ENCODE measurements around the gene CRADD. TPM values are rescaled to one million over a fixed set of nuclear protein-coding genes. Genes with fewer than 3 reads are reported as not detected.

Gene CRADD
- total RNA-seq, 1 experiment from 2014 or later, result 7.6 TPM

GRCh38 chr12:93756288-93756687, 79.1 kb downstream of the CRADD start:
- DNase-seq, result no peak
- Histone ChIP-seq H3K18ac (ENCODE audit: insufficient read length, low read depth, low read length) (no peak overlapping the region), H4K91ac (ENCODE audit: insufficient read length, low read depth, low read length) (no peak overlapping the region), H4K20me1 (ENCODE audit: control insufficient read depth, insufficient read depth, insufficient read length) (no peaks in the 10 kb centered on the region), H3K27ac (ENCODE audit: insufficient read length, low read depth, low read length) (no peak overlapping the region), H3K79me2 (ENCODE audit: insufficient read depth, low read length) (no peaks in the 10 kb centered on the region), H2BK120ac (ENCODE audit: low read depth, low read length, poor library complexity, severe bottlenecking) (no peak overlapping the region), H2BK12ac (ENCODE audit: insufficient read length, low read depth, low read length) (no peak overlapping the region), H2BK20ac (ENCODE audit: low read depth, low read length, poor library complexity, severe bottlenecking) (no peak overlapping the region), H3K9ac (ENCODE audit: extremely low read depth, insufficient read length, low read length) (no peak overlapping the region), H2AFZ (ENCODE audit: low read length) (no peak overlapping the region), H2AK5ac (ENCODE audit: insufficient read length, low read length) (no peak overlapping the region), H3T11ph (ENCODE audit: low read length) (no peak overlapping the region), H3K23me2 (ENCODE audit: insufficient read length, low read depth, low read length, poor library complexity, severe bottlenecking) (no peaks in the 10 kb centered on the region), H3K4me1 (ENCODE audit: insufficient read depth, low read length) (no peaks in the 10 kb centered on the region), H2BK5ac (ENCODE audit: insufficient read length, low read length) (no peak overlapping the region), H3K56ac (ENCODE audit: insufficient read length, low read depth, low read length) (no peak overlapping the region), H3K9me3 (ENCODE audit: control insufficient read depth, low read depth, low read length) (peaks cover 6% of the 10 kb centered on the region), H3K27me3 (ENCODE audit: insufficient read depth, low read length) (no peaks in the 10 kb centered on the region), H4K8ac (replicated peaks; ENCODE audit: insufficient read length, low read depth, low read length) (no peak overlapping the region), H3K79me1 (ENCODE audit: insufficient read depth, low read depth, low read length, poor library complexity, severe bottlenecking) (no peaks in the 10 kb centered on the region), H3K4me2 (ENCODE audit: insufficient read depth, insufficient read length, low read length) (no peak overlapping the region), H4K5ac (ENCODE audit: insufficient read length, low read depth, low read length) (no peak overlapping the region), H2BK15ac (ENCODE audit: low read depth, low read length) (no peak overlapping the region), H3K14ac (ENCODE audit: insufficient read depth, low read length) (no peak overlapping the region), H3K23ac (ENCODE audit: insufficient read length, low read depth, low read length) (no peak overlapping the region), H3K4ac (ENCODE audit: low read depth, low read length) (no peak overlapping the region)
- Mint-ChIP-seq H3K27me3 (ENCODE audit: low read depth) (peaks cover 2% of the 10 kb centered on the region; the same call in 1 of the 2 replicates), H3K36me3 (ENCODE audit: insufficient read depth in 1 of 3, low read depth in 3 of 3) (peaks cover 21 to 31% (median 31%) of the 10 kb centered on the region in 3 experiments), H3K27ac (no peak overlapping the region), H3K4me1 (peaks cover 13 to 14% of the 10 kb centered on the region in 2 experiments), H3K4me3 (no peak overlapping the region), H3K9me3 (peaks cover 28% of the 10 kb centered on the region in 2 experiments)
- WGBS (ENCODE audit: extremely low coverage, insufficient read length, low lambda C conversion rate), result no CpG with 5 or more reads among the region's 2 CpGs
- no peak for TF ChIP-seq CTCF (conservative IDR thresholded peaks at IDR 0.05)

All from H9 (cell line).